GM19193 (cell line): ENCODE data around the gene TSHB.

Experiments used
- POLR2A ChIP-seq: IDR thresholded peaks from 4 replicates; pipeline ENCODE4 v1.6.1; 2011; ENCODE audit not compliant: insufficient read depth, insufficient read length; ENCODE audit errors: extremely low read depth

The TSHB gene

DNA sequence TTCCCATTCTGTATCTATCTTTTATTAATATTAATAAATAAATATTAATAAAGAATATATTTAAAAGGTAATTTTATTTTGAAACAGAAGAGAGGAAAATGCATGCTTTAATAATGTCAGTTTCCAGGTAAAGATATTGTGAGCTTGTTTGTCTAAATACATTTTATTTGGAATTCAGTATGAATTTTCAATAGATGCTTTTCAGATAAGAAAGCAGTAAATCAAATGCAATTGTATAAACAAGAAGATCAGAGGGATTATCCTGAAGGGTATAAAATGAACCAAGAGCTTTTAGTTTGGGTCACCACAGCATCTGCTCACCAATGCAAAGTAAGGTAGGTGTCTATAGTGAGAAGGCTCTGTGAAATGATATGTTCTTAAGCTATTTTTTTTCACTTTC is at the start of gene TSHB:
TSHB (plus strand) TSS at position 301 of the 400 bp plus-strand sequence. CDS start 3,537 bp downstream, outside the sequence.
- no peak for TF ChIP-seq POLR2A

DNA sequence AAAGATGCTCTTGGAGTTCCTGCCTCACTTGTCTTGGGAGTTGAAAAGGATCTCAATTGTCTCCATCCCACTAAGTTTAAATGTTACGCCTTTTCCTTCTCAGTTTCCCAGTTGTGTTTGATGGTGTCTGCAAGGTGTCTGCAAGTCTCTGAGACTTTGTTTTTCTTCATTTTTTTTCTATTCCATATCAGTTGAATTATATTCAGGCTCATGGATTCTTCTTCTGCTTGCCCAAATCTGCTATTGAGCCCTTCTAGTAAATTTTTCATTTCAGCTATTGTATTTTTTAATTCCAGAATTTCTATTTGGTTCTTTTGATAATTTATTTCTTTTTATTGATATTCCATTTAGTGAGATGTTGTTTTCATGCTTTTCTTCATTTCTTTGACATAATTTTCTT is 47.4 kb upstream of the TSHB start:
- TF ChIP-seq POLR2A = no peak

DNA sequence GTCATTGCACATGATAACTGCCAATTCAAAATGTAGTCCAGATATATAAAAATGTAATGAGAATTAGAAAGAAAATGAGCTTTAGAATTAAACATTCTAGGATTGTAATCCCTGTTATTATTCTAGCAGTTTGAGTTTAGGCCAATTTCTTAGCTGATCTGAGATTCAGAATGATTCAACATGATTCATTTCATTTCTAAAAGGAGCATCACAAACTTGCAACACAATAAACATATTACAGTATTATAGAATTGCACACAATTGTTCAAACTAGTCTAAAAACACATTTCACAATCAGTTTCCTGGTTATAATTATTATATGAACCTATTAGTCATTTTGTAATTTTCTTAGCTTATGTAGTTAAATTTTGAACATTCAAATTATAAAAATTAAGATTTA is 43.3 kb upstream of the TSHB start:
- no peak for TF ChIP-seq POLR2A

DNA sequence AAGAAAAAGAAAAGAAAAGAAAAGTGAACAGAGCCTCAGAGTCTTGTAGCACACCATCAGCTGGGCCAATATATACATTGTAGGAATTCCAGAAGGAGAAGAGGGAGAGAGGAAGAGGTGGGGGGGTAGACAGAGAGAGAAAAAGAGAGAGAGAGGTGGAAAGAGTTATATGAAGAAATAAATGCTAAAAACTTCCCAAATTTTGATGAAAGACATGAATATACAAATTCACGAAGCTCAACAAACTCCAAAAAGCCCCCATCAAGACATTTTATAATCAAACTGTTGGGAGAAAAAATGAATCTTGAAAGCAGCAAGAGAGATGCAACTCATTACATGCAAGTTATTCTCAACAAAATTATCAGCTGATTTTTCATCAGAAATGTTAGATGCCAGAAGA is 41.5 kb upstream of the TSHB start:
- TF ChIP-seq POLR2A = no peak

DNA sequence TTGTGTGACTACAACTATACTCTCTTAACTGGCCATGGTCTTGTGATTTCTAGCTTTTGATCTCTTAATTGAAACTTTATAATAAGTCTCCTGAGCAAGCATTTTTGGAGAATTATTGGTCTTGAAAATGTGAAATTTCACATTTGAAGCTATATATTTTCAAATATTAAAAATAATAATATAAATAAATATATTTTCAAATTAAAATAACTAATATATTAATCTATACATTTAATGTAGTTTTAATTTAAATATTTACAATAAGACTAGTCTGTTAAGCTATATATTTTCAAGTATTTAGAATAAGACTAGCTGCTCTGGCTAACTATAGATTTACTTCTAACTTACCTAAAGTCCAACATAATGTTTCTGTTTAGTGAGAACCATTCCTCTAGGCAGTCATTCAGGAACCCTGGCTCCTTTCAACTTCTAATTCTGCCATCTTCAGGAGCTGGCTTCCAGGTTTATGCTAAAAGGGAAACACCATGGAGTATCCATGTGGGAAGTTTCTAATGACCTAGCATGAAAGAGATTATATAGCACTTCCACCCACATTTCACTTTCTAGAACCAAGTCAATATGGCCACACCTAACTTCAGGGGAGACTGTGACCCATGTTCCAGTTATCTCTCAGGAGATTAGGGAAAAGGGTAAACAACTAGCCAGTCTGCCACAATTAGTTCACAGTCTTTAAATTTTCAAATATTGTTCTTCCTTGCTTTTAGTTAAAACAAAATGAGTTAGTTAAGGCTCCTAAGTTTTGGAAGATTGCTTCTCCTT is 31.9 kb upstream of the TSHB start:
- TF ChIP-seq POLR2A = no peak

DNA sequence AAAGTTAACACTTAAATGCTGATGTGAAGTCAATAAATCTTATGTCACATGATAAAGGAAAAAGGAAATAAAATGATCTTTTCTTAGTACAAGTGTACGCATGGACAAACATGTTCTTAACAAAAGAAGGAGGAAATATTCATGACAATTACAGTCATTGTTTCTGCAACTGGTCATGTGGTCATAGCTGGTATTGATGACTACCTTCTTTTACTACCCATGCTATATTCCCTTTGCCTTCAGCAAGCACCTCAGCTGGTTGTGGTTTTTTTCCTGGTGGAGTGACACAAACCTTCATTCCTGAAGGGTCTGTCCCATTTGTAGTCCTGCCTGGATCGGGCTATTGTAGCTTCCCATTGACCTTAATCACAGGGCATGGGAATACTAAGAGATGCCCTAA is 23.4 kb upstream of the TSHB start:
- TF ChIP-seq POLR2A = no peak

DNA sequence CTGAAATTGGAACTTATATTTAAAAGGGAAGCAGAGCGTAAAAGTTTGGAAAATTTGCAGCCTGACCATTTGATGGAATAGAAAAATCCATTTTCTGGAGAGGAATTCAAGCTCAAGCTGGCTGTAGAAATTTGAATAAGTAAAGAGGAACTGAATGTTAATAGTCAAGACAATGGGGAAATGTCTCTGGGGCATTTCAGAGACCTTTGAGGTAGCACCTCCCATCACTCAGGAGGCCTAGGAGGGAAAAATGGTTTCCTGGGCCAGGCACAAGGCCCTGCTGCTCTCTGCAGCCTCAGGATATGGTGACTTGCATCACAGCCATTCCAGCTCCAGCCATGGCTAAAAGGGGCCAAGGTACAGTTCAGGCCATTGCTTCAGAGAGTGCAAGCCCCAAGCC is 17.6 kb upstream of the TSHB start:
- no peak for TF ChIP-seq POLR2A

DNA sequence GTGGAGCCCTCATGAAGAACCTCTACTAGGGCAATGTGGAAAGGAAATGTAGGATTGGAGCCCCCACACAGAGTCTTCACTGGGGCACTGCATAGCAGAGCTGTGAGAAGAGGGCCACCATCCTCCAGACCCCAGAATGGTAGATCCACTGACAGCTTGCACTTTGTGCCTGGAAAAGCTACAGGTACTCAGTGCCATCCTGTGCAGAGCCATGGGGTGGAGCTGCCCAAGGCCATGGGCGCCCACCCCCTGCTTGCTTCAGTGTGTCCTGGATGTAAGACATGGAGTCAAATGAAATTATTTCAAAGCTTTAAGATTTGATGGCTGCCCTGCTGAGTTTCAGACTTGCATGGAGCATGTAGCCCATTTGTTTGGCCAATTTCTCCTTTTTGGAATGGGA is 17.2 kb upstream of the TSHB start:
- no peak for TF ChIP-seq POLR2A

DNA sequence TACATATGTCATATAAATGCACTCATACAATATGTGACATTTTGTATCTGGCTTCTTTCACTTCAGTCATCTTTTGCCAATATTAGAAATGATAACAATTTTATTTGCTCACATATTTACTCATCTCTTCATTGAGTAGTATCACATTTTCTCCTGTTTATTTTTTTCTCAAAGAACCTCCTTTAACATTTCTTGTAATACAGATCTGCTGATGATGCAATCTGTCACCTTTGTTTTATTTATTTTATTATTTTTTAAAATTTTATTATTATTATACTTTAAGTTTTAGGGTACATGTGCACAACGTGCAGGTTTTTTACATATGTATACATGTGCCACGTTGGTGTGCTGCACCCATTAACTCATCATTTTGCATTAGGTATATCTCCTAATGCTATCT is 15.8 kb upstream of the TSHB start:
- TF ChIP-seq POLR2A = no peak

DNA sequence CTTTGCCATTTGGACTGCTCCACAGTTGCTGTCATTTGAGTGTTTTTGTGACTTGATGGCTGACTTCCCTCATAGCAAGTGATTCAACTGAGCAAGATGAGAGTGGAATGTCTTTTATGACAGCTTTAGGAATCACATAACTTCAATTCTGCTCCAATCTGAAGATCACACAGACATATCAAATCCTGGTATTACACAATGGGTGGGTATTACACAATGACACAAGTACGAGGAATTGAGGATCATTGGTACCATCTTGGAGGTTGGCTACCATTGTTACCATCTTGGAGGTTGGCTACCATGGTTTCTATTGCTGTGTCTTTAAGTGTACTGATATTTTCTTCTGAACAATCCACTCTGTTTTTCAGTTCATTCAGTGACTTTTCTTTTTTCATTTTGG is 8.5 kb upstream of the TSHB start:
- no peak for TF ChIP-seq POLR2A

DNA sequence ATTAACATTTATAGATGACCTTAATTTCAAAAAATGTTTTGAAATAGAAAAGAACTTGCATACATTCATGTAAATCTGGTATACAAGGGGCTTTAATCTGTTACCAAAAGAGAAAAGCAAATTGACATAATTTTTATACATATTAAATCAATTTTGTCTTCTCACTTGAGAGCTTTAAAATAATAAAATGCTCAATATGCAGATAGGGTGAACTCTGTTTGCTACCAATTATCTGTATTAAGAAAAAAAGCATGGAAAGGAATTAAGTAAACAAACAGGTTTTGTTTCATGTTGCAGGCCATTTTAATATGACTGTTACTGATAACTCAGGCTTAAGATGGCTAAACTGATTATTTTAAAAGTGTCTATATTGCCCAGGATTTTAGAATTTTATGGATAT is 6.0 kb upstream of the TSHB start:
- no peak for TF ChIP-seq POLR2A

DNA sequence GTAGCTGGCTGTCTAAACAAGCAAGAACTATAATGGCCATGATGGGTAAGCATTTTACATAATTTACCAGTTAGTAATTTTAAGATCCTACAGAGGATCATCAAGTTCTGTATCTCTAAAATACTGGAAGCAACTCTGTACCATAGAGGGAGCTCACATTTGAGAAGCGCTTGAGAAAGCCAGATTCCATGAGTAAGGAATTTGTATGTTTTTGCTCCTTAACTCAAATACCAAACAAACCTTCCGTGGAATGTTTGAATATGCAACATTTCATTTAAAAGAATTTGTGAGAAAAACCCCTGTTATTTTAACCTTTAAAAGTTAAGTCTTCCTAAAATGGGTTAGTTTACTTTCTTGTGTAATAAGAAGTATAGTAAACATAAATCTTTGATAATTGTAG is 2.0 kb downstream of the TSHB start:
- TF ChIP-seq POLR2A = no peak

DNA sequence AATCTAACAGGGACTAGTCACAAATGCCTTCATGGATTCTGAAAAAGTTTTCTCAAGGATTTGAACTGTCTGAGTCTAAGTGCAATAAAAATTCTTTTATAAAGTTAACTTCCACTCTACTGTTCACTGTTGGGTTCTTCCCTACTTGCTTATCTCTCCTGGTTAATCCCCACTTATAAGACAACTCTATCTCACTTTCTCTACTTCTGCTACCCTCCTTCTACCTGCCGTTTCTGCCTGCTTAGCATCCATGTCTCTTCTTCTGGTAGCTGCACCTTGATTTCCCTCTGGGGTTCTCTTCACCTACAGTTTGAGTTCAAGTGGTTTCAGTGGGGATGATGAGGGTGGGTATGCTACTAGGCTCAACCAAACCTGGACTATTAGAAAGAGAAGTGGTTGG is 6.0 kb downstream of the TSHB start:
- no peak for TF ChIP-seq POLR2A

DNA sequence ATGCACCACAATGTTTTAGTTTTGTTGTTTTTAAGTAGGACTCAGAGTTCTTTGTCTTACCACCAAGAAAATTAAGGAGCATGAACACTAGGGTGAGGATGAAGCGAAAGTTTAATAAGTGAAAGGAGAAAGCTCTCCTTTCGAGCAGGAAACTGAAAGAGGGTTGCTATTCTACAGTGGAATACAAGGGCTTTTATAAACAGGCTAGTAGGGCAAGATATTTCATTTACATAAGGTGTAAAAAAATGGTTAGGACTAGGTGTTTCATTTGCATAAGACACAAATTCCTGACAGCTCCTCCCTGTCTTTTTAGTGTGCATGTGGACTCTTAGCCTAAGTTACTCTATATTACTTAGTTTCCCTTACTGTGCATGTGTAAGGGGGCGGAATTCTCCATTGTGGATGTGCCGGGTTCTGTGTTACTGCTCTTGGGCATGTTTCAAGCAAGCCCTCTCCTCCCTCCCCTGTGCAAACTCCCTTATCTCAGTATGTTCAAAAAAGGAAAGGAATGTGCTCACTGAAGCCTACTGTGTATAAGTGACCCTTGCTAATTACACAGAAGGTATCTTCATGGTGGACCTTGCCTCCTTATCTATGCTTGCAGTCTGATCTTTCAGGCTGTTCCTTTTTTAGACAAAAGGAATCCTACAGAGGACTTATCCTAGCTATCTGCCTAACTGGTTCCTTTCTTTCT is 7.3 kb downstream of the TSHB start:
- TF ChIP-seq POLR2A = no peak

DNA sequence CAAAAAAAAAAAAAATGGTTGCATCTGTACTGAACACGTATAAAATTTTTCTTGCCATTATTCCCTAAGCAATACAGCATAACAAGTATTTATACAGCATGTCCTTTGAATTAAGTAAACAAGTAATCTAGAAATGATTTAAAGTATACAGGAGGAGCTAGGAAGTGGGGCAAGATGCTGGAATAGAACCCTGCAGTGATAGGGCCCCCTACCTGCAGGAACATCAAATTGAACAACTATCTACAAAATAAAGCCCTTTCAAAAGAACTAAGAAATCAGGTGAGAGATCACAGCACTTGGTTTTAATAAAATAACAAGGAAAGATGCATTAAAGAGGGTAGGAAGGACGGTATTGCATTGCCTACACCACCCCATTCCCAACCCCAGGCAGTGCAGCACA is 10.9 kb downstream of the TSHB start:
- no peak for TF ChIP-seq POLR2A

DNA sequence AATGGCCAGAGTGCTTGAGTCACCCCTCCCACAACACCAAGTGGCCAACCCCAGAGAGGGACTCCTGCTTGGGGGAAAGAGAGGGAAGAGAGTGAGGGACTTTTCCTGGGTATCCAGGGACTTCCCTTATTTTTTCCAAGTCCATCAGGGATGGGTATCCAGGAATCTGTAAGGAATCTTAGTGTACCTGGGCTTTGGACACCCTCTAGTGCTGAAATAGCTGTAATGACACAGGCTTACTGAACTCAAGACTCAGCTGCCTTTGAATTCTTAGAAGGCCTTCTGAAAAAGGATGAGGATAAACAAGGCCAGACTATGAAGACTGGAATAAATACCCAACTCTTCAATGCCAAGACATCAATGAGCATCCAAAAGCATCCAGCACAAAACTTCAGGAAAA is 12.0 kb downstream of the TSHB start:
- TF ChIP-seq POLR2A = no peak
